Ramos (cell line): ENCODE measurements around the gene CACNA1B.
"Not testable (repeated sequence)": the region's sequence is repeated elsewhere in the genome, so short reads cannot be mapped to it uniquely, and the experiment has no call there.

Source experiments
- in situ Hi-C: fragments of 300-500 bp; cut with MboI; formaldehyde crosslinking; loops from one replicate; pipeline ENCODE4 v1.14.3; 2022; ENCODE audit warnings: low sequenced_read_pairs; ENCODE audit not compliant: unreplicated experiment

The CACNA1B gene

GRCh38 chr9:138104251-138105122, 226.9 kb downstream of the CACNA1B start:
- in situ Hi-C loops, result no loop called here

DNA sequence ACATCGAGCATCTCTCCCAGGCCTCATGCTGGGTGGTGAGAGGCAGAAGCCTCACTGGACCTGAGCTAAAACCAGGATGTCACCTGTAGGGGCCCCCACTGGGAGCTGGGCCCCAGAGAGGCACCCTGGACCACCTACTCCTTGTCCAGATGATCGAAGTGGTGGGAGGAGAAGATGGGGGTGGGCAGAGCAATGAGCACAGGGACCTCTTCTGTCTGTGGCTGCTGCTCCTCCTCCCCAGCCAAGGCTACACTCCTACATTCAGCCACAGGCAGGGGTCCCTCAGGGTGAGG, 227.5 kb downstream of the CACNA1B start:
- in situ Hi-C loops, result no loop called here

GRCh38 chr9:138105561-138106505, 228.3 kb downstream of the CACNA1B start:
- in situ Hi-C loops, result no loop called here

DNA sequence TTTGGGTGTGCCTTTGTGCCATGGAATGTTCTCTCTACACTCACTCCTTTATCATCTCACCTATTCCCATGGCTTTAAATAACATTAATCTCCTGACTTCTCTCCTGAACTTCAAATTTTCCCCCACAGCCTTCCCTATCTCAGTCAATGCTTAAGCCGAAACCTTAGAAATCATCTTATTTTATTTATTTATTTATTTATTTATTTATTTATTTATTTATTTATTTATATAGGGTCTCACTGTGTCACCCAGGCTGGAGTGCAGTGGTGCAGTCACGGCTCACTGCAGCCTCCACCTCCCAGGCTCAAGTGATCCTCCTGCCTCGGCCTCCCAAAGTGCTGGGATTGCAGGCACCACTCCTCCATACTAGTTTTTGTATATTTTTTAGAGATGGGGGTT, 229.5 kb downstream of the CACNA1B start:
- in situ Hi-C loops, result not testable (repeated sequence)

GRCh38 chr9:138111607-138112006, 234.0 kb downstream of the CACNA1B start:
- in situ Hi-C loops, result no loop called here

DNA sequence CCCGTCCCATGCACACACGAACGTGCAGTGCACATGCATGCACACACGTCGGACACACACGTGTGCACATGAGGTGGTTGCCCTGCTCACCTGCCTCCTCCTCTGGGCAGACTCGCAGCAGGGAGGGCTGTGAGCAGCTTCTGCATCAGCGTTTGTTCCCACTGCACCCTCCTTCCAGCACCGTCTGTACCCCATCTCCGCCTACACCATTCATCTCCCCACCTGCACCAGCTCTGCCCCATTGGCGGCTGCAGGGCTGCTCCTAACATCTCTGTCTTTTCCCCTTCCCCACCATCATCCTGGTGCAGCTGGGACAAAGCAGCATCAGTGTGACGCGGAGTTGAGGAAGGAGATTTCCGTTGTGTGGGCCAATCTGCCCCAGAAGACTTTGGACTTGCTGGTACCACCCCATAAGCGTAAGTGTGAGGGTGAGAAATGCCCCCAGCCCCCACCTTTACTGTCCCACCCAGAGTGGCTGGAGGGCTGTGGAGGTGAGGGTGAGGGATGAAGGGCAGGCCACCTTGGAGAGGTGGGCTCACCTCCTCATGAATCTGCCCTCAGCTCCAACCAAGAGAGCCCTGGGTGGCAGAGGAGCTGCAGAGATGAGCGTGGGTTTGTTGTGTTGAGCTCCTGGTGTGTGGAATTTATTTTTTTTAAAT, 234.6 kb downstream of the CACNA1B start:
- in situ Hi-C loops, result no loop called here

GRCh38 chr9:138112791-138113600, 235.4 kb downstream of the CACNA1B start:
- in situ Hi-C loops, result no loop called here

DNA sequence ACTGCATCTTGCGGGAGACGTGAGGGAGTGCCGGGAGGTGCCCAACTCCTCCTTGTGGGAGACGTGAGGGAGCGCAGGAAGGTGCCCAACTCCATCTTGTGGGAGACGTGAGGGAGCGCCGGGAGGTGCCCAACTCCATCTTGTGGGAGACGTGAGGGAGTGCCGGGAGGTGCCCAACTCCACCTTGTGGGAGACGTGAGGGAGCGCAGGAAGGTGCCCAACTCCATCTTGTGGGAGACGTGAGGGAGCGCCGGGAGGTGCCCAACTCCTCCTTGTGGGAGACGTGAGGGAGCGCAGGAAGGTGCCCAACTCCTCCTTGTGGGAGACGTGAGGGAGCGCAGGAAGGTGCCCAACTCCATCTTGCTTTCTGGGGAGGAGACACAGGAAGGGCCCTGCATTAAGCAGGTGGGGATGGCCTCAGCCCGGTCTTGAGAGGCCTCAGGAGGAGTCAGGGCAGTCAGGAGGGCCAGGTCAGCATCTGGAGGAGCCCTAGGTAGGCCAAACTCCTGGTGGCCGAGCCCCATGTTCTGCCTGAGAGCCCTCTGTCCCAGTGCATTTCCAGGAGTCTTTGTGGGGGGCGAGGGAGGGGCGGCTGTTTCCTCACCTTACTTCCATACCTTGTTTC, 236.2 kb downstream of the CACNA1B start:
- in situ Hi-C loops, result not testable (repeated sequence)

DNA sequence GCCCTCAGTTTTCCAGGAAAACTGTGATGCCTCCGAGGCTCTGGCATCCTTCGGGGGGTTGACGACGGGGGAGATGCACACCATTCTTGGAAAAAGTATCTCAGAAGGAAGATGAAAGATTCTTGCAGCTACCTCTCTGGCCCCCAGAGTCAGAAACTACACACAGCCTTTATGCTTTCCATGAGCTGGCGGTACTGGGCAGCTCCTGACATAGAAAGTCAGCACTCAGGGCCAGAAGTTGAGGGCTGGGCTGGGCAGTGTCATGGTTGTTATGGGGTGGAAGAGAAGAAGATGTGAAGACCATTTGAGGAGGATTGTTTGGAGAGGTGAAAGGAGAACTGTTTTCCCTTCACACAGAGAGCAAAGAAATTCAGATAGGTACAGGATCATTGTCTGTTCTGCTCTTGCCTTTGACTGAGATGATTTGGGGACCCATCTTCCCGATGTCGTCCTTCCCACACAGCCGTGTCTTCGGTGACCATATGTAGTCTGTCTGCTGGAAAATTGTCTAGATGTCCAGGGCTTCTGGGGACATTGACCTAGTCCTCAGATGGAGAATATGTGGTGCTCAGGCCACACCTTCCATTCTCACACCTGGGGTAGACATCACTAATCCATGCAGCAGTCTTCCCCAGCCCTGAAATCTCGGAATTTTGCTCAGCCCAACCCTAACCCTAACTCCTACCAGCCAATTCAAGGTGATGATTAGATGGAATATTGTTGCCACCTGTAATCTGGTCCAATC, 237.1 kb downstream of the CACNA1B start:
- in situ Hi-C loops, result no loop called here

DNA sequence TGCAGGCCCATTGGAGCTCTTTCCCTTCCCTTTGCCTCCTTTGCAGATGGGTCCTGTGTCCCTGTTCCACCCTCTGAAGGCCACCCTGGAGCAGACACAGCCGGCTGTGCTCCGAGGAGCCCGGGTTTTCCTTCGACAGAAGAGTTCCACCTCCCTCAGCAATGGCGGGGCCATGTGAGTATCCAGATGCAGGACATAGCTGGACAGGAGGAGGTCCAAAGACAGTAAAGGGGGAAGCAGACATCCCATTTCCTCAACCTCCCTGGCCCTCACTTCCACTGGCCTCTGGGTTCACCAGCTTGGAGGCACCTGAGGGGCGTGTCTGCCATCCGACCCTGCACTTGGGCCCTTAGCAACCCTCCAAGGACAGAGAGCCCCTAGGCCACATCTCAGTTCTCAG, 237.9 kb downstream of the CACNA1B start:
- in situ Hi-C loops, result no loop called here

- in situ Hi-C loops, result no loop called here
Observed at GRCh38 chr9:138116521-138116920, 238.9 kb downstream of the CACNA1B start.

DNA sequence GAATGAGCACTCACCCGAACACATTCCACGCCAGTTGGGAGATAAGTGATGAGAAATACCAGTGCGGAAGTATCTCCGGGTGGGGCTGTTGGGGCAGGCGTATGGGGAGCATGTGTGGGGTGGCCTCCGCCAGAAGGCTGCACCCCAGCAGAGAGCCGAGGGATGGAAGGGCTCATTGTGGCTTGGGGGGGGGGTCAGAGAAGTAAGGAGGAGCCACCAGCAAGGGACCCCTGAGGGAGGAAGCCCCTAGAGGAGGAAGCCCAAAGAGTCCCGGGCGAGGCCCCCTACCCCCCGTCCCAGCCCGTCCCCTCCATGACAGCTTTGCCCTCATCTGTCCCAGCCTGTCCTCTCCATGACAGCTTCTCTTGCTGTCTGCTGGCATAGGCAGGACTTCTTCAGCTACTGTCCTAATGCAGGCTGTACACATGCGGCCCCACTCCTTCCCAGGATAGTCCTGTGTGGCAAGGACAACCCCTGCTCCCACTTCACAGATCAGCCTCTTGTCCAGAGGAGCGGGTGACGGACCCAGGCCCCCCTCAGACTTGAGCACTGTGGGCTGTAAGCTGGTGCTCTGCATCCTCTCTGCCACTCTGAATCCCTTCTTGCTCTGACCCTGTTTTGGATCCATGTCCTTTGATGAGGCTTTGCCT, 239.6 kb downstream of the CACNA1B start:
- in situ Hi-C loops, result no loop called here

- in situ Hi-C loops, result no loop called here
Observed at GRCh38 chr9:138117836-138118235, 240.3 kb downstream of the CACNA1B start.

DNA sequence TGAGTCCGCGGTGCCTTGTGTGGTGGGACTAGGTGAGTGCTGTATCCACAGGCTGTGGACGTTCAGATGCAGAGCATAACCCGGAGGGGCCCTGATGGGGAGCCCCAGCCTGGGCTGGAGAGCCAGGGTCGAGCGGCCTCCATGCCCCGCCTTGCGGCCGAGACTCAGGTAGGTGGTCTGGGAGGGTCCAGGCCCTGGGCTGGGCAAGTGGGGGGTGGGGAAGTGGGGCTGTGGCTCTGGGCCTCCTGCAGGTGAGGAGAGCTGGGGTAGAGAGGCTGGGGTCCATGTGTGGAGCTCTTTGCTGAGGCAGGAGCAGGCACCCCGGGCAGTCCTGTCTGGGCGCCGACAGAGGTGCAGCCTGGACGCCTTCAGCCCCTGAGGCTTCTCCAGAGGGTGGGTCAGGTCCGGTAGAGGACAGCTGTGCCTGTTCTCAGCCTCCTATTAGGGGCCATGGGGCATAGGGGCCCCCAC, 241.1 kb downstream of the CACNA1B start:
- in situ Hi-C loops, result no loop called here

DNA sequence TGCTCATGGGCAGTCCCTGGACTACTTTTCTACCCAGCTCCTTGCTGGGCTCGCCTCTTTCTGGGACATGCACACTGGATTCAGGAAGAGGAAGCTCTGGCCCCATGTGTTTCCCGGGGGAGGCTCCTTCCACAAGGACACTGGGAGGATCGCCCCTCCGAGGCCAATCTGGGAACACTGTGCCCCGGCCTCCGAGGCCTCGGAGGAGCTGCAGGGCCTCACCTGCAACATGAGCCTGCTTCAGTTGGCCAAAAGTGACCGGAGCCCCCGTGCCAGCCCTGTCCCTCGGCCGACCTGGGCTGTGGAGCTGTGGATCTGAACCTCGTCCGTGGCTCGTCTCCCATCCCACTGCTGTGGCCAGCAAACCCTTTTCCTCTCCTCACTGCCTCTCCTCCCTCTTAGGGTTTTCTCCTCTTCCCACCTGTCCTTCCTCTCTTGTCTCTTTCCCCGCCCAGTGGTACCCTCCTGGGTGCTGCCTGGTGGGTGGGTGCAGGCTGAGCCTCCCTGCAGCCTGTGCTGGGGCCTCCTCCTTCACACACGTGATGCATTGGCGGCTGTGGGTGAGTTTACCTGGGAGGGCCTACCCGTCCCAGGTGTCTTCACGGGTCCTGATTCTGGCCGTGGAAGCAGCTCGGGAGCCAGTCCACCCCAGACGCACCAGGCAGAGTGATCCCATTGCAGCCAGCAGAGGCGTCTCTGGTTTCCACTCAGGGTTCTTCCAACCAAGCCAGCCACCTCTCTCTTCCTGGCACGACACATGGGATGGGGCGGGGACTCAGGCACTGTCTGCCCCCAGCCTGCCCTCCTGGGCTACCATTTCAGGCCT, 241.8 kb downstream of the CACNA1B start:
- in situ Hi-C loops, result no loop called here

GRCh38 chr9:138120072-138120471, 242.5 kb downstream of the CACNA1B start:
- in situ Hi-C loops, result no loop called here
